A549 (cell line): ENCODE data around the gene XYLT1.

Experiments
- CTCF ChIP-seq: fragments of >200 bp; sonication (Bioruptor Twin); formaldehyde crosslinking; IDR thresholded peaks from 3 replicates; pipeline ENCODE4 v1.5.1; 2016
- HOXA7 ChIP-seq: fragments of 250-450 bp; sonication (Bioruptor Pico); IDR thresholded peaks from 2 replicates; pipeline ENCODE4 v1.5.0; 2020; ENCODE audit warnings: mild to moderate bottlenecking, moderate library complexity
- HOXB5 ChIP-seq: fragments of 250-450 bp; sonication (Bioruptor Pico); IDR thresholded peaks from 2 replicates; pipeline ENCODE4 v1.5.0; 2020; ENCODE audit warnings: mild to moderate bottlenecking, moderate library complexity
- JUNB ChIP-seq: fragments of >200 bp; sonication (Bioruptor Twin); formaldehyde crosslinking; IDR thresholded peaks from 2 replicates; pipeline ENCODE4 v1.6.1; 2016
- PHF8 ChIP-seq: fragments of 200-600 bp; sonication (generic); IDR thresholded peaks from 2 replicates; pipeline ENCODE4 v1.6.1; 2016; ENCODE audit warnings: low read depth, mild to moderate bottlenecking, antibody characterized with exemption, moderate library complexity, borderline replicate concordance
- RNF2 ChIP-seq: fragments of 200-600 bp; sonication (generic); IDR thresholded peaks from 2 replicates; pipeline ENCODE4 v1.6.1; 2016; ENCODE audit warnings: low read depth, mild to moderate bottlenecking, antibody characterized with exemption, moderate library complexity, borderline replicate concordance

DNA sequence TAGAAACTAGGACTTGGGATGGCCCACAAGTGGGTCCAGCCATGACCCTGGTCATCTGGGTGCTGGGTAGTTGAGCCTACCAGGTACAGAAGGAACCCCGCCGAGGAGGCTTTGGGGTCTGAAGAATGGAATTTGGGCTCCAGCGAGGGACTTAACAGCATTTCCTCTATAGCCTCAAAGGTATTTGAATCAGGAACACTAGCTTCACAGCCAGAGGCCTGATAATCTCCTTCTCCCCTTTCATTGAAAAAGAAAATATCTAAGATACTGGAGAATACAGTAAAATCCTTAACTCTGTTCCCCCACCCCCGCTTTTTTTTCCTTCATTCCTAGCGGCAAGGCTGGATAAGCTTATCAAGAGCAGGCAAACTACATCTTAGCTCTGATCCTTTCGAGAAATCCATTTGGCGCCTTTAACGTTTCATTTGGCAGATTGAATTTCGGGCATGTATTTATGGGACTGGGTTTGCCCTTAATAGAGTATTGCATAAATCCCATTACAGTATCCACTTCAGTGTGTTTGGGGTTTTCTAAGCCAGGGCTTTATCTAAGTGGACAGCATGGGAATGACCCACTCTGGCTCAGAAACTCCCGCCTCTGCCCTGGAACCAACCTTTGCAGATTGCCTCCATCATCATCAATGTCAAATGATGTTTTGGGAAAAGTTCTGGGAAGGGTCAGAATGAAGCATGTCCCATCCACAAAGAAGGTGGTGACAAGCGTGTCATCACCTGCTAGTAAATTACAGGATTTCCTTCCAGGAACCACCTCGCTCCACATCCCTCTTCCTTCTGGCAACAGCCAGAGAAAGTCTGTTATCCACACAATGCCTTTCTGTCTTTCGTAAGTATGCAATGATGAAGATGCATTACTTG lies 36.9 kb downstream of the XYLT1 start:
- TF ChIP-seq CTCF (no peak), HOXA7 (CRISPR knock-in tag) (no peak), HOXB5 (CRISPR knock-in tag) (no peak), RNF2 (no peak), PHF8 (no peak), JUNB (no peak)
